Measurements from ENCODE around the gene NCBP3. TPM values are rescaled to one million over a fixed set of nuclear protein-coding genes. Genes with fewer than 3 reads are reported as not detected.
"Not testable (repeated sequence)": the region's sequence is repeated elsewhere in the genome, so short reads cannot be mapped to it uniquely, and the experiment has no call there.

The NCBP3 gene
- total and polyA plus RNA-seq, 2 donors (not counting 3 experiments of a cell fraction or from before 2014, with no cell fraction given) = 18.2 to 51.1 TPM

- H3K4me1 ChIP-seq (ENCODE audit: control insufficient read depth, extremely low read depth, insufficient read depth, low read length); H3K27me3 ChIP-seq (ENCODE audit: control insufficient read depth in 2 of 2, insufficient read depth in 2 of 2, low read length in 2 of 2); CTCF ChIA-PET; BruUV-seq (replicated peaks); H2AFZ ChIP-seq (ENCODE audit: low read depth, low read length); H3K27ac ChIP-seq (ENCODE audit: insufficient read depth, low read depth, low read length); POLR2A ChIA-PET; intact Hi-C loops (cut with micrococcal nuclease); H3K4me2 ChIP-seq (ENCODE audit: insufficient read depth, low read length); dilution Hi-C loops (cut with MboI; ENCODE audit: extremely low pct_ligation_motif_present, low sequenced_read_pairs); H4K20me1 ChIP-seq (replicated peaks; ENCODE audit: control insufficient read depth, extremely low read depth, insufficient read depth, low read length); H3K9me1 ChIP-seq (replicated peaks; ENCODE audit: control insufficient read depth, extremely low read depth, insufficient read depth, low read length); H3K9me3 ChIP-seq (replicated peaks; ENCODE audit: control insufficient read depth, insufficient read depth, low read length); H3K79me2 ChIP-seq (ENCODE audit: control insufficient read depth, insufficient read depth, low read length); DNase-seq (ENCODE audit: low read depth, low spot score); H3K9ac ChIP-seq (replicated peaks; ENCODE audit: extremely low read depth, insufficient read depth, low read length); H3K4me3 ChIP-seq (replicated peaks in 1 of 3; ENCODE audit: insufficient read depth in 1 of 3, low read depth in 1 of 3, low read length in 3 of 3); H3K36me3 ChIP-seq (ENCODE audit: control insufficient read depth in 2 of 2, extremely low read depth in 1 of 2, insufficient read depth in 2 of 2, low read length in 2 of 2); FAIRE-seq: not testable (repeated sequence)
These were observed 8.2 kb upstream of the NCBP3 start for GRCh38 chr17:3854204-3854603.

GRCh38 chr17:3852561-3852960 is 6.5 kb upstream of the NCBP3 start:
- Histone ChIP-seq H3K4me1 (ENCODE audit: control insufficient read depth, extremely low read depth, insufficient read depth, low read length) (no peaks in the 10 kb centered on the region), H3K79me2 (ENCODE audit: control insufficient read depth, insufficient read depth, low read length) (no peaks in the 10 kb centered on the region), H2AFZ (ENCODE audit: low read depth, low read length) (no peak overlapping the region), H3K27me3 (ENCODE audit: control insufficient read depth in 2 of 2, insufficient read depth in 2 of 2, low read length in 2 of 2) (no peaks in the 10 kb centered on the region), H3K4me3 (replicated peaks in 1 of 3; ENCODE audit: insufficient read depth in 1 of 3, low read depth in 1 of 3, low read length in 3 of 3) (no peak overlapping the region), H3K9me1 (replicated peaks; ENCODE audit: control insufficient read depth, extremely low read depth, insufficient read depth, low read length) (no peaks in the 10 kb centered on the region), H3K4me2 (ENCODE audit: insufficient read depth, low read length) (no peak overlapping the region), H3K36me3 (ENCODE audit: control insufficient read depth in 2 of 2, extremely low read depth in 1 of 2, insufficient read depth in 2 of 2, low read length in 2 of 2) (no peaks in the 10 kb centered on the region), H3K9me3 (replicated peaks; ENCODE audit: control insufficient read depth, insufficient read depth, low read length) (no peaks in the 10 kb centered on the region), H3K9ac (replicated peaks; ENCODE audit: extremely low read depth, insufficient read depth, low read length) (no peak overlapping the region), H4K20me1 (replicated peaks; ENCODE audit: control insufficient read depth, extremely low read depth, insufficient read depth, low read length) (no peaks in the 10 kb centered on the region), H3K27ac (ENCODE audit: insufficient read depth, low read depth, low read length) (no peak overlapping the region)
- no peak for DNase-seq (ENCODE audit: low read depth, low spot score)
- no peak for FAIRE-seq
- POLR2A ChIA-PET = no interaction called here
- intact Hi-C loops (cut with micrococcal nuclease) = no loop called here
- CTCF ChIA-PET = interaction anchor here (1.5 to 2.0 kb wide), 2 partner anchors 28 to 38 kb away, joined by 3 to 6 read pairs; no protein-coding TSS in a partner anchor
- dilution Hi-C loops (cut with MboI; ENCODE audit: extremely low pct_ligation_motif_present, low sequenced_read_pairs) = no loop called here
- BruUV-seq (replicated peaks) = no TSS peak
- TF ChIP-seq GATA2 (IDR thresholded peaks at IDR 0.05; ENCODE audit: insufficient read depth, insufficient read length, low read depth, low read length) (no peak), EZH2 (IDR thresholded peaks at IDR 0.05; ENCODE audit: borderline replicate concordance, low read depth, low read length, severe bottlenecking) (no peak), POLR2AphosphoS5 (IDR thresholded peaks at IDR 0.05; ENCODE audit: insufficient read depth, low read depth, low read length) (no peak), MYC (IDR thresholded peaks at IDR 0.05; ENCODE audit: low read depth, low read length) (no peak), JUN (IDR thresholded peaks at IDR 0.05; ENCODE audit: borderline replicate concordance, insufficient read depth, insufficient read length, low read depth) (no peak), FOS (IDR thresholded peaks at IDR 0.05; ENCODE audit: borderline replicate concordance, insufficient read depth, low read length) (no peak), POLR2A (IDR thresholded peaks at IDR 0.05; ENCODE audit: low read depth, low read length) (no peak)
- TF ChIP-seq, protein P1, sequence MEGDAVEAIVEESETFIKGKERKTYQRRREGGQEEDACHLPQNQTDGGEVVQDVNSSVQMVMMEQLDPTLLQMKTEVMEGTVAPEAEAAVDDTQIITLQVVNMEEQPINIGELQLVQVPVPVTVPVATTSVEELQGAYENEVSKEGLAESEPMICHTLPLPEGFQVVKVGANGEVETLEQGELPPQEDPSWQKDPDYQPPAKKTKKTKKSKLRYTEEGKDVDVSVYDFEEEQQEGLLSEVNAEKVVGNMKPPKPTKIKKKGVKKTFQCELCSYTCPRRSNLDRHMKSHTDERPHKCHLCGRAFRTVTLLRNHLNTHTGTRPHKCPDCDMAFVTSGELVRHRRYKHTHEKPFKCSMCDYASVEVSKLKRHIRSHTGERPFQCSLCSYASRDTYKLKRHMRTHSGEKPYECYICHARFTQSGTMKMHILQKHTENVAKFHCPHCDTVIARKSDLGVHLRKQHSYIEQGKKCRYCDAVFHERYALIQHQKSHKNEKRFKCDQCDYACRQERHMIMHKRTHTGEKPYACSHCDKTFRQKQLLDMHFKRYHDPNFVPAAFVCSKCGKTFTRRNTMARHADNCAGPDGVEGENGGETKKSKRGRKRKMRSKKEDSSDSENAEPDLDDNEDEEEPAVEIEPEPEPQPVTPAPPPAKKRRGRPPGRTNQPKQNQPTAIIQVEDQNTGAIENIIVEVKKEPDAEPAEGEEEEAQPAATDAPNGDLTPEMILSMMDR (IDR thresholded peaks at IDR 0.05; ENCODE audit: extremely low read depth in 1 of 2, insufficient read depth in 1 of 2, low read depth in 1 of 2, low read length in 2 of 2) = no peak

Measured in endothelial cell of umbilical vein (primary cell).